T47D (cell line): ENCODE measurements around the gene ANAPC16.
"Not testable (repeated sequence)": the region's sequence is repeated elsewhere in the genome, so short reads cannot be mapped to it uniquely, and the experiment has no call there.

ENCODE experiments used
- DNase-seq, 2 experiments: peaks; one replicate each; pipeline versions ENCODE4 v3.0.0 to v3.0.0-alpha.2; 2011 to 2012; ENCODE audit warnings: low read depth in 1 of 2, low spot score in 1 of 2
- JUND ChIP-seq: IDR thresholded peaks from 2 replicates; pipeline ENCODE4 v1.6.1; 2012; ENCODE audit warnings: low read depth
- in situ Hi-C: cut with HindIII; loops from 2 replicates; pipeline ENCODE4 v1.10.0; 2016; ENCODE audit warnings: low sequenced_read_pairs, low pct_unique_long_range_greater_than_20kb

ANAPC16 gene

GRCh38 chr10:72274730-72275350, 59.0 kb downstream of the ANAPC16 start:
- in situ Hi-C loops = no loop called here
- TF ChIP-seq JUND = no peak
- DNase-seq = peak in 1 of 2 experiments; percentile 57

DNA sequence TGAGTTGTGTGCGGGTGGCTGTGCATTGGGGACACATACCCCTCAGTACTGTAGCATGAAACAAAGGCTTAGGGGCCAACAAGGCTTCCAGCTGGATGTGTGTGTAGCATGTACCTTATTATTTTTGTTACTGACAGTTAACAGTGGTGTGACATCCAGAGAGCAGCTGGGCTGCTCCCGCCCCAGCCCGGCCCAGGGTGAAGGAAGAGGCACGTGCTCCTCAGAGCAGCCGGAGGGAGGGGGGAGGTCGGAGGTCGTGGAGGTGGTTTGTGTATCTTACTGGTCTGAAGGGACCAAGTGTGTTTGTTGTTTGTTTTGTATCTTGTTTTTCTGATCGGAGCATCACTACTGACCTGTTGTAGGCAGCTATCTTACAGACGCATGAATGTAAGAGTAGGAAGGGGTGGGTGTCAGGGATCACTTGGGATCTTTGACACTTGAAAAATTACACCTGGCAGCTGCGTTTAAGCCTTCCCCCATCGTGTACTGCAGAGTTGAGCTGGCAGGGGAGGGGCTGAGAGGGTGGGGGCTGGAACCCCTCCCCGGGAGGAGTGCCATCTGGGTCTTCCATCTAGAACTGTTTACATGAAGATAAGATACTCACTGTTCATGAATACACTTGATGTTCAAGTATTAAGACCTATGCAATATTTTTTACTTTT, 59.7 kb downstream of the ANAPC16 start:
- TF ChIP-seq JUND = no peak
- in situ Hi-C loops = no loop called here
- no peak for DNase-seq

DNA sequence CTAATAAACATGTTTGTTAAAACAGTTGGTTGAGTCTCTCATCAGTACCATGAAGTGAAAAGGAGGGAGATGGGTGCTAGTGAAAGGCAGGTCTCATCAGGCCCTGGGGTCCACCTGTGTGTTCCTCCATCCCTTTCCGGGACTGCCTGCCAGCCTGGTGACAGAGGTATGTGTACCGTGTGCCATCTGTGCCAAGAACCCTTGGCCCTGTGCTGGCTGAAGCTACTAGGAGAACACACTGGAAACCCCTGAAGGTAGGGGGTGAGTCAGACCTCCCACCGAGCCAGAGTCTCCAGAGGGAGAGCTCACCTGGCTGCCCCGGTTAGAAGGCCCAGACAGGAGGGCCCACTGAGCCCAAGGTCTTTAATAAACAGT, 60.2 kb downstream of the ANAPC16 start:
- in situ Hi-C loops = no loop called here
- TF ChIP-seq JUND = no peak
- DNase-seq = peak in 1 of 2 experiments; percentile 45

- TF ChIP-seq JUND = no peak
- in situ Hi-C loops = no loop called here
- peak in 1 of 2 experiments; percentile 38 for DNase-seq
These were observed 60.9 kb downstream of the ANAPC16 start for GRCh38 chr10:72276421-72277339.

DNA sequence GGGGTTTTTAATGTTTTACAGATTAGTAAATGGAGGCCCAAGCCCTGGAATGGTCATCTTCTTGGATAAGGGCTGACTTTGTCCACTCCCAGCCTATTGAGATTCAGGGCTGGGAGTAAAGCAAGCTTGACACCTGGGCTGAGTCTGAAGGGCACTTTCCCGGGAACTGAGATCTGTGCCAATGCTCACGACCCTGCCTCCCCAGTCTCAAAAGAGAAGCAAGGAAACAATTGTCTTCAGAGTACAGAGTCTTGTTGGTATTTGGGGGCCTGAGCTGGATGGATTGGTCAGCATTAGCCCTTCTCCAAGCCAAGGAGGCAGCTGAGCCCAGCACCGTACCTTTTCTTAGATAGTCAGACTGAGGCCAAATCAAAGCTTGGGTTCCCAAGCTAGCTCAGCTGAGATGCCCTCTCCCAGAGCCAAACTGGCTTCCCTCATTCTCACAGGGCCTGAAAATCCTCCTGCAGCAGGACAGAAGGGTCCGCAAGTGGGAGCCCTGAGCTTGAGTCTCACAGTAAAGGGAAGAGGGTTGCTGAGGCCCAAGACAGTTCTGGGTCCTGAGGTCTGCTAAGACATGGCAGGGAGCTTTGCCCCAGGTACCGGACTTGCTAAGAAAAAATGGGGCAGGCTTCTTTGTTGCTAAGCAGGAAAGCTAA, 61.7 kb downstream of the ANAPC16 start:
- DNase-seq = no peak
- TF ChIP-seq JUND = no peak
- in situ Hi-C loops = no loop called here

- no peak for DNase-seq
- no peak for TF ChIP-seq JUND
- in situ Hi-C loops = no loop called here
These were observed 62.3 kb downstream of the ANAPC16 start for GRCh38 chr10:72277996-72278667.

GRCh38 chr10:72278668-72279393, 63.0 kb downstream of the ANAPC16 start:
- no peak for DNase-seq
- in situ Hi-C loops = no loop called here
- no peak for TF ChIP-seq JUND

- in situ Hi-C loops, DNase-seq: not testable (repeated sequence)
These were observed 63.8 kb downstream of the ANAPC16 start for GRCh38 chr10:72279587-72279986.

DNA sequence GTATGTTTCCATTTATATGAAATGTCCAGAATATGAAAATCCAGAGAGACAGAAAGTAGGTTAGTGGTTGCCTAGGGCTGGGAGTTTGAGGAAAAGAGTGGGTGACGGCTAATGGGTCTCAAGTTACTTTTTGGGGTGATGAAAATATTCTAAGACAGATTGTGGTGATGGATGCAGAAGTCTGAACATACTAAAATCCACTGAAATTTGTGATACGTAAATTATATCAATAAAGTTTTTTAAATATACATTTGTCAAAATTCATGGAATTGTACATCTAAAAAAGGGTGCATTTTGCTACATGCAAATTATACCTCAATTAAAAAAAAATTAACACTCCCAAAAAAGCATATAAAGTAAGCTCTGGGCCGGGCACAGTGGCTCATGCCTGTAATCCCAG, 67.3 kb downstream of the ANAPC16 start:
- TF ChIP-seq JUND = no peak
- no peak for DNase-seq
- in situ Hi-C loops = no loop called here
